HG03469 (cell line): Measurements from ENCODE around the gene SPIRE2.
"Not testable (repeated sequence)": the region's sequence is repeated elsewhere in the genome, so short reads cannot be mapped to it uniquely, and the experiment has no call there.

Experiments
- ATAC-seq: cut with Tn5 transposase; IDR thresholded peaks from one replicate; pipeline ENCODE4 v1.9.1; 2021; ENCODE audit warnings: mild to moderate bottlenecking, moderate library complexity, moderate number of reproducible peaks; ENCODE audit not compliant: unreplicated experiment

The SPIRE2 gene

GRCh38 chr16:89828199-89828869 lies at the start of gene SPIRE2:
Gene SPIRE2, plus strand, starts transcription at chr16:89828475. Its CDS starts 76 bp downstream, at chr16:89828551.
- ATAC-seq: no peak

GRCh38 chr16:89779231-89779908 lies 48.9 kb upstream of the SPIRE2 start:
- ATAC-seq: no peak

DNA sequence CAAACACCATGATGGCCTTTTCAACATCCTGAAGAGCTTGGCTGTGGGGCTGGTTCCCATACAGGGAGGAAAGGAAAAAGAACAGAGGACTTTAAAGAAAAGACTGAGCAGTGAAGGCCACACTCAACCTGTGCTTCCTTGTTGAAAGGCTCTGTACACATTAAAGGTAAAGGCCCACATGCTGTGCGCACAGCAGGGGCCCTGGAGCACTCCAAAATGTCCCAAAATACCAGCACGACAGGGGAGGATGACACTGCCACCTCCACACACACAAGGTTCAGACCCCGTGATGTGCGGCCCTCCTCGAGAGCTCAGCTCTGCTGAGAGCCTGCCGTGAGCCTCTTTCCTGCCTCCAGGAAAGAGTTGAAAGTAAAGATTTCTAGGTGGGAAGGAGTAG lies 48.4 kb upstream of the SPIRE2 start:
- no peak for ATAC-seq

DNA sequence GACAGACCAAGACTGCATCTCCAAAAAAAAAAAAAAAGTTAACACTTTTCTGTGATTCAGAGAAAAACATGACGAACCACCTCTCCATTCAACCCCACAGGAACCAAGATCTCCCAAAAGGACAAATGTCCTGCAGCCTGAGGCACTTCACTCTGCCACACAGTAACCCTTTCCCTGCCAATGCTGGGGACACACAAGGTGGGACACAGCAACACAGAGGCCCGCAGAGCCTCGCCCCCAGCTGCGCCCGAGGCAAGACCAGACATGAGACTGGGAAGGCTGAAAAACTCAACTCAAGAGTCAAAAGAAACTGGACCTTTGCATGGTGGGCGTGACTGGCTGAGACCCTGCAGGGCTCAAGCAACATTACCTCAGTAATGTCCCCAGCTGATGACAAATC lies 45.8 kb upstream of the SPIRE2 start:
- ATAC-seq: no peak

GRCh38 chr16:89783952-89784351 lies 44.3 kb upstream of the SPIRE2 start:
- ATAC-seq: not testable (repeated sequence)

- ATAC-seq: no peak
Measured at GRCh38 chr16:89784406-89784805, 43.9 kb upstream of the SPIRE2 start.

DNA sequence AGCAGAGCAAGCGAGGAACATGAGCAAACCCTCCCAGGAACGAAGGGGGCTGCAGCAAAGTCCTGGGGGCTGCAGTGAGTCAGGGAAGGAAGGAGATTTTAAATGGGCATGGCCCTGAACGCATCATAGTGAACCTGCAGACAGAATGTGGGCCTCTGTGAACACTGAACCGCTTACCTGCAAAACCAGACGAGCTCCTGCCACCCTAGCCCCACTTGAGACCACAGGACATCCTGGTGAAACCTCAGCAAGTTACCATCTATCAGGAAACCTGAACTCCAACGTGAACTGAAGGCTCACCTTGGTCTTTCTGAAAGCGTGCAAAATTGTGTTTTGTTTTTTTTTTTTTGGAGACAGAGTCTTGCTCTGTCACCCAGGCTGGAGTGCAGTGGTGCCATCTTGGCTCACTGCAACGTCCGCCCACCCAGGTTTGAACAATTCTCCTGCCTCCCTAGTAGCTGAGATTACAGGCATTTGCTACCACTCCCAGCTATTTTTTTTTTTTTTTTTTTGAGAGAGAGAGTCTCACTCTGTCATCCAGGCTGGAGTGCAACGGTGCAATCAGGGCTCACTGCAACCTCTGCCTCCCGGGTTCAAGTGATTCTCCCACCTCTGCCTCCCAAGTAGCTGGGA lies 42.6 kb upstream of the SPIRE2 start:
- no peak for ATAC-seq

DNA sequence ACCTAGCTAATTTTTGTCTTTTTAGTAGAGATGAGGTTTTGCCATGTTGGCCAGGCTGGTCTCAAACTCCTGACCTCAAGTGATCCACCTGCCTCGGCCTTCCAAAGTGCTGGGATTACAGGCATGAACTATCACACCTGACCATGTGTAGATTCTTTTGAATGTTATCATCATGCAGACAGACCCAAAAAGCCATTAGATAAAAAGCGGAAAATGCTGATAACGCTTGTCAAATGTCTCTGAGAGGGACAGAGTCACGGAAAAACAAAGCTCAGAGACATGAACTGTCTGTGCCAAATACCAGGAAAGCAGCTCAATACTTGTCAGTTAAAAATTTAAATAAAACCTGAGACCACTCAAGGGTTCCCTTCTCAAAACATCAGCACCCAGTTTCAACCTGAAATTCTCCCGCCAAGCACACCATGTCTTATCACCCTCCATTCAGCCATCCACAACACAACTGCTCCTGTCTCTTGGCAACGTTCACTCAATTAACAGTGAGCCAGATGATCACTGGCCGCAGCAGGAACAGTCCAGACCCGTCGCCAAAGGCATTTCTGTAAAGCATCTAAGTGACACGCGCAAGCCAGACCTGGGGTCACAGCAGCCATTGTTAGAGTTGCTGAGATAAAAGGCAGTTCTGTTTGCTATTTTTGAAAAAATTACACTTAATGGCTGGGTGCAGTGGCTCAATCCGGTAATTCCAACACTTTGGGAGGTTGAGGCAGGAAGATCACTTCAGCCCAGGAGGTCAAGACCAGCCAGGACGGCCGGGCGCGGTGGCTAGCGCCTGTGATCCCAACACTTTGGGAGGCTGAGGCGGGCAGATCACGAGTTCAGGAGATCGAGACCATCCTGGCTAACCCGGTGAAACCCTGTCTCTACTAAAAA lies 41.6 kb upstream of the SPIRE2 start:
- ATAC-seq: no peak

DNA sequence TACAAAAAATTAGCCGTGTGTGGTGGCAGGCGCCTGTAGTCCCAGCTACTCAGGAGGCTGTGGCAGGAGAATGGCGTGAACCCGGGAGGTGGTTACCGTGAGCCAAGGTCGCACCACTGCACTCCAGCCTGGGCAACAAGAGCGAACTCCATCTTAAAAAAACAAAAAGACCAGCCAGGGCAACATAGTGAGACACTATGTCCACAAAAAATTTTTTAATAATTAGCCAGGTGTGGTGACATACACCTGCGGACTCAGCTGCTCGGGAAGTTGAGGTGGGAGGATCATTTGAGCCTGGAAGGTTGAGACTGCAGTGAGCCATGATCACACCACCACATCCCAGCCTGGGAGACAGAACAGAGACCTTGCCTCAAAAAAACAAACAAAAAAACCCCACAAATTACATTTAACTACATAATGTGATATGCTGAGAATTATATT lies 40.9 kb upstream of the SPIRE2 start:
- no peak for ATAC-seq

GRCh38 chr16:89791278-89791995 lies 36.8 kb upstream of the SPIRE2 start:
- ATAC-seq: no peak

- ATAC-seq: not testable (repeated sequence)
Measured at GRCh38 chr16:89793092-89793491, 35.2 kb upstream of the SPIRE2 start.

DNA sequence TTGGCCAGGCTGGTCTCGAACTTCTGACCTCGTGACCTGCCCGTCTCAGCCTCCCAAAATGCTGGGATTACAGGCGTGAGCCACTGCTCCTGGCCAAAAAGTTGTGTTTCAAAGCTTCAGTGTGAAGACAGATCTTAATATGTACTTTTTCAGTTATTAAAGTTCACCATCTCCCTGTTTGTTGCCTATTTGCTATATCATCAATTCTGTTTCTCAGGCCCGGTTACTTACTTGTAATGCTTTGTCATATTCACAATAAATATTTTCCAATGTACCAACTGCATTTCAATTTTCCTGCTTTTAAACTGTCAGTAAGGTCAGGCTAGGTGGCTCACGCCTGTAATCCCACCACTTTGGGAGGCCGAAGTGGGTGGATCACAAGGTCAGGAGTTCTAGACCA lies 34.3 kb upstream of the SPIRE2 start:
- ATAC-seq: no peak

GRCh38 chr16:89795676-89796075 lies 32.6 kb upstream of the SPIRE2 start:
- ATAC-seq: no peak

- ATAC-seq: no peak
Measured at GRCh38 chr16:89796104-89796503, 32.2 kb upstream of the SPIRE2 start.

DNA sequence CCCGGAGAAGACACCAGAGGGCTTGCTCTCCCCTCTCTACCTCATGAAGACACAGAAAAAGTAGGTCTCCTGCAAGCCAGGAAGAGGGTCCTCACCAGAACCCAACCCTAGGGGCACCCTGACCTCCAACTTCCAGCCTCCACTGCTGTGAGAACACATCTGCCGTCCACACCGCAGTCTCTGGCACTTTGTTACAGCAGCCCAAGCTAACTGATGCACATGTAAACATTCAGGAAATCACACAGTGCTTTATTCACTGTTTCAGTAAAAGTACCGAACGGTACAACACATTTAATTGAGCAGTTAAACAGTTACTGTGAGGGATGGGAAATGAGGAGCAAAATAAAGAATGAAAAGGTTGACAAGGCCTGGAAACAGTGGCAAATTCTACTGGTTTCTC lies 30.1 kb upstream of the SPIRE2 start:
- ATAC-seq: no peak

DNA sequence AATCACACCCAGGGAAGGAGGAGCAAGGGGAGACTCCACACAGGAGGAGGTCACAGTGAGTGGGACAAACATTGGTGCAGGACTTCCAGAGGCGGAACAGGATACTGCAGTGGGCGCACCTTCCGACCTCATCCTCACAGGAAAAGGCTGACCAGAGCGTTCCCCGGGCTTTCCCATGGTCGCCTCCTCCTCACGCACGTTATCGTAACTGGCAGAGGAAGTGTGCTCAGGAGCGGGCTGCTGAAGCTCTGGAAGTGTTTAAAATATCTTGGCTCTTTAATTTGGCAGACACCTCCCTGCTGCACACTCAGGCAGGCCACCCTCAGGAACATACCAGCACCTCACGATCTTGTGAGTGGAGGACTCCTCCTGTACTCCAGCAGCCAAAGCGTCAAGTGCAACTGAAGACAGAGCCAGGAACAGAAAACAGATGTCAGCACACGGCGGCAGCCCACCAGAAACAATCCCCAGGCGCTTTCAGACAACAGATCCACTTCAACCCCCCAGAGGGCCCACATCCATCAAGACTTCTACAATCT lies 29.4 kb upstream of the SPIRE2 start:
- no peak for ATAC-seq

DNA sequence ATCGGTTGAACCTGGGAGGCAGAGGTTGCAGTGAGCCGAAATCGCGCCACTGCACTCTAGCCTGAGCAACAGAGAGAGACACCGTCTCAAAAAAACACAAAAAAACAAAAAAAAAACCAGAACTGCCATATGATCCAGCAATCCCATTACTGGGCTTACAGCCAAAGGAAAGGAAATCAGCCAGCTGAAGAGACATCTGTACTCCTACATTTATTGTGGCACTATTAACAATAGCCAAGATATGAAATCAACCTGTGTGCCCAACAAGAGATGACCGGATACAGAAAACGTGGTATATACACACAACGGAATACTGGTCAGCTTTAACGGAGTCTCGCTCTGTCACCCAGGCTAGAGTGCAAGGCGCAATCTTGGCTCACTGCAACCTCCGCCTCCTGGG lies 26.5 kb upstream of the SPIRE2 start:
- no peak for ATAC-seq

GRCh38 chr16:89805136-89805905 lies 23.0 kb upstream of the SPIRE2 start:
- ATAC-seq: no peak

- ATAC-seq: not testable (repeated sequence)
Measured at GRCh38 chr16:89806589-89807193, 21.6 kb upstream of the SPIRE2 start.
